NCI-H345 treated with DMSO at 0.1 percent for 48 hours (cell line): ENCODE data around the gene TTBK2.

ENCODE experiments used
- DNase-seq: peaks from one replicate; lab custom pipeline; 2025; ENCODE audit not compliant: unreplicated experiment; lab: John Stamatoyannopoulos, UW

Gene TTBK2

DNA sequence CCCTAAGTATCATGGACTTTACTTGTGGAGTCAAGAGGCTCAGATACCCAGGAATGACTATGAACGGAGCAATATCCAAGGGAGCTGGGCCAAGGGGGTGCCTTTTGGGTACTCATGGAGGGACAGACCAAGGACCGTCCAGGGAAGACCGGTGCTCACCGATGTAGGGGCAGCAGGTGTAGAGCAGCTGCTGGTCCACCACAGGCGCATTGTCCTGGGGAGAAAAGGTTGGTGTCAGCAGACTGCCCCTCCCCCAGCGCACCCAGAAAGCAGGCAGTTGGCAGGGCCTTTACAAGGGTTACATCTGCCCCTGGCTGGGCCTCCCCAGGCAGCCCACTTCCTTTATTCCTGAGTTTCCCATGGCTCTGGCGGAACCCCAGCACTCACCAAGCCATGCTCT is 191.2 kb downstream of the TTBK2 start:
- no peak for DNase-seq

DNA sequence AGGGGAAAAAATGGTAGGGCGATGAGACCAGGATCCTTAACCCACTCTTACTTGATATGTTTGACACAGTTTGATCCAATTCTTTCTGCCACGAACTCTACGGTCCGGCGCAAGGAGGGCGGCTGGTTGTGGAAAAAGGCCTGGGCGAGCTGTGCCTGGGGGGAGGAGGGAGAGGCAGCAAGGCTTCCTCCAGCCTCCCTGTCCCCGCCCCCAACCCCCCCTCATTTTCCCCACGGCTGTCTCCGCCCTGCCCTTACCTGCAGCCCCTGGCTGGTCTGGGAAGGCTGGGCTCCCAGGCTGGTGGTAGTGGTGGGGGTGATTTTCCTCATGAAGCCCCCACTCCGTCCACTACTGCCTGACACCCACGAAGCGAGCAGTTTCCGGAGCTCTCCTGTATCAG is 191.6 kb downstream of the TTBK2 start:
- no peak for DNase-seq

DNA sequence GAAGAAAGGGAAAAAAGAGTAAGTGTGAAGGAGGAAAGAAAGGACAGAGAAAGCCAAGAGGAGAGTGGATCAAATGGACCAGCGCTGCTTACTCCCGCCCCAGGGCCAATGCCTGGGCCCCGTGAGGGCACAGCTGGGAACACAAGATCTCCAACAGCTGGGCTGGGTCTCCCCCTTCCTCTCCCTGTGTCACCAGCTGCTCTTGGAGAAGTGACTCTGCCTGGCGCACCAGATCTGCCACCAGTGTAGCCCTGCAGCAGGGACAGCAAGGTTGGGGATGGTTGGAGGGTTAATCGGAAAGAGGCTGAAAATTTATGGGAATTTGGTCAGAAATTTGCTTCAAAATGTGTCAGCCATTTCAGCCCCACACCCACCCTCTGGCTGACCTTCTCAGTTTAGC is 192.0 kb downstream of the TTBK2 start:
- no peak for DNase-seq

DNA sequence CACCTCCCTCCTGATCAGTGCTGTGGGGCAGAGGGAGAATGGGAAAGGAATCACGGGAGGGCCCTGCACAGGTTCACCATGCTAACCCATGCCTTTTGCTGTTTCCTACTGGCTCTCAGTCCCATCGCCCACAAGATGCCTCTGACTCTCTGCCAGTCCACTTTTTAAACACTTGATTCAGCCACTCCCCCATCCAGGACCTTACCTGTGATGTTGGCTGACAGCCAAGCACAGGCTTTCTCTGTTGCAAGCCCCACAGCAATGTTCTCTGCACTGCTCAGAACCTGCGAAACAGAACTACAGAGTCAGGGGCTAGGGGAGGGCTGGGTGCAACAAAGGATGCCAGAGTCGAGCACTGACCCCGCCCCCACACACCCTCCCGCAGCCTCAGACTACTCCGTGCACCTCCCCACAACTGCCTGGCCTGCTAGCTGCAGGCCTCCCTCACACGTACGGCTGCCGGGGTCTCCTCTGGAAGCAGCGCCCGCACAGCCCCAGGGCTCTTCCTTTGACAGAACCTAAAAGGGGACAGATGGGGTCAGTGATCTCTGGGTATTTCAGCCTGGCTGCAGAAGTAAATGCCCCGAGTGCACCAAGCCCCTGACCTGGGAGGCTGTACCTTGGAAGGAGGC is 192.7 kb downstream of the TTBK2 start:
- DNase-seq: peak; percentile 37

DNA sequence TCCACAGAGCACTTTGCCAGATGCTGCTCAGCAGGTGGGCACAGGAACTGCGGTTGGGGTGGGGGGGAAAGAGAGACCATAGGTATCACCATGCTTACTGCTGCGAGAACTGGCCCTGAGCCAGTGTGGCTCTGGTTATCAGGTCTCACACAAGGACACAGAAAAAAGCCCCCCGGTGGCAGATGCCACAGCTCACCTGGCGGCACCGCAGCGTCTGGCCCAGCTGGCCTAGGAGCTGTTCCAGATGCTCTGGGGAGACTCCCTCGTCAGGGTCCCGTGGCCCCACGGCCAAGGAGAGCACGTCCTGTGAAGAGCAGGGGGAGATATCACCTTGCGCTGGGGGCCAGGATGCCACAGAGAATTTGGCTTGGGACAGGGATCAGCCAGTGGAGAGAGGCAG is 194.5 kb downstream of the TTBK2 start:
- DNase-seq: peak; percentile 49

DNA sequence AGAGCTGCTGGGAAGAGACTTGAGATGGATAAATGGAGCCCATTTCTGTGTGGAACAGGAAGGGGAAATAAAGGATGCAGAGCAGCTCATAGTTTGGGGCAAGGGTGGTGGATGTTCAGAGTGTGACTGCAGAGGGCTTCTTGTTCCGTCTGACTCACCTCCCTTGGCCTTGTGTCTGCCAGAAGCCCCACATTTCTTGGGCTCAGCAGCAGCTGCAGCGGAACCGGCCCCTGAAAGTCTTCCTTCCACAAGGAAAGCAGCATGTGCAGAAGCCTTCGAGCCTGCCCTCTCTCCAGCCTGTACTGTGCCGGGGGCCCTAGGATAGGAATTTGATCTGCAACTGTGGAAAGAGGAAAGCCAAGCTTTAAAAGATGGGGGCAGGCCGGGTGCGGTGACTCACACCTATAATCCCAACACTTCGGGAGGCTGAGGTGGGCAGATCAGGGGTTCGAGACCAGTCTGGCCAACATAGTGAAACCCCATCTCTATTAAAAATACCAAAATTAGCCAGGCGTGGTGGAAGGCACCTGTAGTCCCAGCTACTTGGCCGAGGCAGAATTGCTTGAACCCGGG is 195.2 kb downstream of the TTBK2 start:
- DNase-seq: no peak

DNA sequence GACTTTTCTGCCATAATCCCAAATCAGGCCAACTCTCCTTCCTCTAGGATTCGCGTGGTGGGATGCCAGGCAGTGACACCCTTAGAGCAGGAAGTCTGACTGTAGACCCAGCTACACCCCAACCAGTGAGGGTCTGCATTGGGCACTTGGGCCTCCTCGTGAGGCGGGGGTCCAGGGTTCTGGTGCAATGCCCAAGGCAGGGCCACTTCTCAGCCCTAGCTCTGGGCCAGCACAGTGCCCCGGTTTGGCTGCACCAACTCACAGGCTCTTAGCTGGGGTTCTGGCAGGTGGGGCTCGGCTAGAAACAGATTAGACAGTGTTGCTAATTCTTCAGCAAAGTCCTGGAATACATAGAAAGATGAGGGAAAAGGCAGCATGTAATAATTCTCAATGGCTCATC is 196.3 kb downstream of the TTBK2 start:
- DNase-seq: no peak

DNA sequence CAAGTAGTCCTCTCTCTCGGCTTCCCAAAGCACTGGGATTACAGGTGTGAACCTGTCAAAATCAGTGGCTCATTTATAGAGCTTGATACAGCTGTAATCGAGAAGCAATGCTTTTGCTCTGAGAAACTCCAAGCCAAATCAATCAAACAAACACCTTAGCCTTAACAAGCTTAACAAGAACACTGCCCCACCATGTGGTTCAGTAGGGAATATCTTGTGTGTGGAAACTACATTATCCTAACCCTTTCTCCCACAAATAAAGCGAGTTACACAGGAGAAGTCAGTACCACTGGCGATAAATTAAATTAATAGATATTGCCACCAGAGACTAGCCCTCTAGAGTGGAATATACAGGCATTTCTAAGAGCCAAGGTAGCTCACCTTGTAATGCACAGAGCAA is 197.5 kb downstream of the TTBK2 start:
- DNase-seq: no peak

DNA sequence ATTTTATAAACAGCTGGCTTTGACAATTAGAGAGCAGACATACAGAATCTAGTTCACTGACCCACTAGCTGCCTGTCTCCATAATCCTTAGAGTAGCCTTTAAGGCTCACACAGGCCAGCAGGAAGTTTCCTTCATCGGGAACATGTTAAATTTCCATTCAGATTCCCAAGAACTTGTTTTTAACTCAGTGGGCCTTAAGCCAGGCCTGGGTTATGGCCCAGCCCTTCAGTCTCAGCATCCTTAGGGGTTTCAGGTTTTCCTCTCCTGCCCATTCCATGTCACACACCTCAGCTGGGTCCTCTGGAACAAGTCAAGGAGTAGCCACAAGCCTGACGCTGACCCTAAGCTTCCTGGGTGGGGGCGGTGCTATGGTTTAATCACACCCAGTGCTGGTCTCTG is 198.7 kb downstream of the TTBK2 start:
- no peak for DNase-seq

DNA sequence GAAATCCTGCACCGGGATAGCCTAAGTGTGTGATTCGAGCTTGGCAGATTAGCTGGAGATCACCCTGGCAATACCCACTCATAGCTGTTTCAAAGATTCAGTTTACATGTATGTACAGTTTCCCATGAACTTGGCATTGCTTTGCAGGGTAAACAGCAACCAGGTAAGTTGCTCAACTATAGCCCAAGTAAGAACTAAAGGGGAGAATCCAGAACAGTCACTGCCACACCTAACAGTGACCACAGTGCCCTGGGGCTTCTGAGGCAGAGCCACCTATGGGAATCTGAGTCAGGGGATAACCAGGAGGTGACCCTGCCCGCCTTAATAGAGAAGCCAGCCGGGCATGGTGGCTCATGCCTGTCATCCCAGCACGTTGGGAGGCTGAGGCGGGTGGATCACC is 199.6 kb downstream of the TTBK2 start:
- DNase-seq: no peak

DNA sequence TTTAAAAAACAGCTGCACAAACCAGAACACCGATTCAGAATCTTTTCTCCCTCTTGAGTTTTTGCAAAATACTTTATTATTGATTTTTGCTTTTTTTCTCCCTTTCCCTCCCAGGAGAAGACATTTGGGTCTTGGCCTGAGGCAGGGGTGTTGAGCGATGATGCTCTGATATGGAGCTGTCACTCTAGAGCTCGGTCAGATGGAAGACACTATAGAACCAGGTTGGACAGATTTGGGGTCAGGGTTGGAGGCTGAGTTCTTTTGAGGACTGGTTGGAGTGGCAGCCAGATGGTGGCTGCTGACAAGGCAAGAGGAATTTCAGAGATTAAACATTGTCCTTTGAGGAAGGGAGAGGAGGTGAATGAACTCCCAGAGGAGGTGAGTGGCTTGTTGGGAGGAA is 200.5 kb downstream of the TTBK2 start:
- no peak for DNase-seq

DNA sequence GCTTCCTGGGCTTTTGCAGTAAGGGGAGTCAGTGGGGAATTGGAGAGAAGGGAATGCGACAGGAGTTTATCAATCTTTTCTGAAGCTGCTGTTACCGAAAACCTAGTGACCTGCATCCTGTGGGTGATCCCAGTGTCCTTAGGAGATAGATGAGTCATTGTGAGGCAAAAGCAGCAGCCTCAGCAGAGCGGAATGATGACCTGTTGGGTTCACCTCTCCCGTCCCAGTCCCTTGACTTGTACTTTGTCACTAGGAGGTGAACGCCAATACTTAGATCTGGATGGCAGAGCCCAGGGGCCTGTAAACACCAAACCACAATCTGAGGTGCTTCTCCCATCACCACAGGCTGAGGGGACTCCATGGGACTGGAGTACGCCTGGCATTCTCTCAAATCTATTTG is 201.5 kb downstream of the TTBK2 start:
- DNase-seq: no peak

DNA sequence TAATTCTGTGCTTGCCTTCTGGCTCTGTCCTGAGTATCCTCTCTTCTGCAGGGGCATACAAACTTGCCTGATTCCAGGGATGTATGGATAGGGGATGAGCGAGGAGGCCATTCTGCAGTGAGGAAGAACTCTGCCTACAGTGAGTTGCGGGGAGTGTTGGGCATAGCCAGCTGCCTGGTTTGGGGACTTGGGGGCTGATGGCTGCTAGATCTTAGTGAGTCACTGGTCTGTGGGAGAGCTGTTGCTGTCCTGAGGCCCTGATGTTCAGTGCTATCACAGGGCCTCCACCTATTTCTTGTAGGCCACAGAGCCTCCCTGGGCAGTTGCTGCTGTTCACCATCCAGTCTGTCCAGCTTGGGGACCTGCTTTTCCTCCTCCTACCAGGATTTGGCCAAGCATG is 204.0 kb downstream of the TTBK2 start:
- no peak for DNase-seq

DNA sequence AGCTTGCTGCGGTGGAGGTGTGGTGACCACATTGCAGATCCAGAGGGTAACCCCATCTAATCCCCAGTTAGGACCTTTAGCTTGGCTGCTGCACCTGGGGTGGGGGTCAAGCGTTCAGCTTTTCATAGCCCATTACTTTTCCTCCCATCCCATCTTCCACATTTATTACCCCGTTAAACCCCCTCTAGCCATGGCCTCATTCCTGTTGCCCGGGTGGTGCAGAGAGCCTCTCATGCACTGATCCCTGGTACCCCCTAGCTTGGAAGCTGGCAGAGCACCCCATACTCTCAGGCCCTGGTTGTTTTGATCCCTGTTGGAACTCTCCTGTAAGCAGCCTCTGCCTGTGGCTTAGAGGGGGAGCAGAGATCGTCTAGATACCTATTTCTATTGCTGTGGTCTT is 204.5 kb downstream of the TTBK2 start:
- no peak for DNase-seq

DNA sequence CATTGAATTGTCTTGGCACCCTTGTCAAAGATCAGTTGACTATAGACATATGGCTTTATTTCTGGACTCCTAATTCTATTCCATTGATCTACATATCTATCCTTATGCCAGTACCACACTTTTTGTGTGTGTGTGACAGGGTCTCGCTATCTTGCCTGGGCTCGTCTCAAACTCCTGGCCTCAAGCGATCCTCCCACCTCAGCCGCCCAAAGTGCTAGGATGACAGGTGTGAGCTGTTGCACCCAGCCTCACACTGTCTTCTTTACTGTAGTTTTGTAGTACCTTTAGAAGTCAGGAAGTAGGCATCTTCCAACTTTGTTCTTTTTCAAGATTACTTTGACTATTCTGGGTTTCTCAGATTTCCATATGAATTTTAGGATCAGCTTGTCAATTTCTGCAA is 208.0 kb downstream of the TTBK2 start:
- no peak for DNase-seq

DNA sequence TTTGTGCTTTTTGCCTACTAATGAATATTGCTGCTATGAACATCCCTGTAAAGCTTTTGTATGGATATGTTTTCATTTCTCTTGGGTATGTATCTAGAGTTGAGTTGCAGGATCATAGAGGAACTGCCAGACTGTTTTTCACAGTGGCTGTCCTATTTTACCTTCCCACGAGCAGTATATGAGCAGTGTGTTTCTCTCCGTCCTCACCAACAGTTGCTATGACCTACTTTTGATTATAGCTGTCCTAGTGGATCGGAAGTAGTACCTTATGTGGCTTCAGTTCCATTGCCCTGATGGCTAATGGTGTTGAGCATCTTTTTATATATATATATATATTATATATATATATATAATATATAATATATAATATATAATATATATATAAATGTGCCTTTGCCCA is 208.8 kb downstream of the TTBK2 start:
- DNase-seq: no peak

DNA sequence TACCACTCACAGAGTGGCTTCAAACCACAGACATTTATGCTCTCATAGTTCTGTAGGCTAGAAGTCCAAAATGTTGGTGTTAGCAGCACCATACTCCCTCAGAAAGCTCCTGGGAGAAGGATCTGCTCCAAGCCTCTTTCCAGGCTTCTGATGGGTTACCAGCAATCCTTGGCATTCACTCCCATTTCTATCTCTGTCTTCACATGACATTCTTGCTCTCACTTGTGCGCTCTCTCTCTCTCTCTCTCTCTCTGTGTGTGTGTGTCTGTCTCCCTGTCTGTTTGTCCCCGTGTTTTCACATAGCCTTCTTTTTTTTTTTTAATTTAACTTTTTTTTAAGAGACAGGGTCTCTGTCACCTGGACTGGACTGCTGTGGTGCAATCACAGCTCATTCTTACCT is 209.9 kb downstream of the TTBK2 start:
- DNase-seq: no peak

DNA sequence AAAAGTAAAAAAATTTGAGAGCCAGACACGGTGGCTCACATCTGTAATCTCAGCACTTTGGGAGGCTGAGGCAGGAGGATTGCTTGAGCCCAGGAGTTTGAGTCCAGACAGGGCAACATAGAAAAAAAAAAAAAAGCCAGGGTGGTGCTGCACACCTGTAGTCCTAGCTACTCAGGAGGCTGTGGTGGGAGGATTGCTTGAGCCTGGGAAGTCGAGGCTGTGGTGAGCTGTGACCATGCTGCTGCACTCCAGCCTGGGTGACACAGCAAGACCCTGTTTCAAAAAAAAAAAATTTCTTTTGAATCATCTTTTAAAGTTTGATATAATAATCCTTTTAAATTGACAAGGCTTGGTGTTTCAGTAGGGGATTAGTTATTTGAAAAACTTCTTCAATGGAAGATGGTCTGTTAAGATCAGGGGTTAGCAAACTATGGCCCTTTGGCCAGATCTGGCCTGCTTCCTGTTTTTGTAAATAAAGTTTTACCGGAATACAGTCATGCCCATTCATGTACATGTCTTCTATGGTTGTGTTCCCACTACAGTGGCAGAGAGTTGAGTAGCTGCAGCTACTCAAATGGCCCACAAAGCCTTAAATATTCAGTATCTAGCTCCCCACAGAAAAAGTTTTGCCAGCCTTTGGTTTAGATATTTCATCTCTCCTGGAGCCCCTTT is 212.6 kb downstream of the TTBK2 start:
- DNase-seq: no peak

DNA sequence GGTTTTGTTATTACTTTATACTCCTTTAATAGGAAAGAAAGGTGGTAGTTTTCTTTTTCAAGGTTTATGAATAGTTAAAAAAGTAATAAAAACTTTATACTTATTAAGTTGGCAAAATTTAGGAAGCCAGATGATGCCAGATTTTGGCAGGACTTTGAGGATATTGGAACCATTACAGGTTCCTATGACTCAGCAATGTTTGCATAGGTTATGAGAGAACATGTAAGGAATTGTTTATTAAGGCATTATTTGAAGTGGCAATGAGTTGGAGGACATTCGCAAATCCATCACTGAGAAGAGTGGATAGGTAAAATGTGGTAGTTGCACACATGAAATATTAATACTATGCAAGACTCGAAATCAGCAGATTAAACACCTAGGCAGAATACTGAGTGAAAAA is 213.5 kb downstream of the TTBK2 start:
- DNase-seq: no peak

DNA sequence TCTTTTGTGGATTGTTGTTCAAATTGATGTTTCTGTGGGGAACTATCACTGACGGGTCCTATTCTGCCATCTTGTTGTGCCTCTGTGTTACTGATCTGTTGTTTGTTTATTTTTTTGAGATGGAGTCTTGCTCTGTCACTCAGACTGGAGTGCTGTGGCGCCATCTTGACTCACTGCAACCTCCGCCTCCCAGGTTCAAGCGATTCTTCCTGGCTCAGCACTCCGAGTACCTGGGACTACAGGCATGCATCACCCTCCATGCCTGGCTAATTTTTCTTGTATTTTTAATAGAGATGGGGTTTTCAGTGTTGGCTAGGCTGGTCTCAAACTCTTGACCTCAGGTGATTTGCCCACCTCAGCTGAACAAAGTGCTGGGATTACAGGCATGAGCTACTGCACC is 215.2 kb downstream of the TTBK2 start:
- no peak for DNase-seq

DNA sequence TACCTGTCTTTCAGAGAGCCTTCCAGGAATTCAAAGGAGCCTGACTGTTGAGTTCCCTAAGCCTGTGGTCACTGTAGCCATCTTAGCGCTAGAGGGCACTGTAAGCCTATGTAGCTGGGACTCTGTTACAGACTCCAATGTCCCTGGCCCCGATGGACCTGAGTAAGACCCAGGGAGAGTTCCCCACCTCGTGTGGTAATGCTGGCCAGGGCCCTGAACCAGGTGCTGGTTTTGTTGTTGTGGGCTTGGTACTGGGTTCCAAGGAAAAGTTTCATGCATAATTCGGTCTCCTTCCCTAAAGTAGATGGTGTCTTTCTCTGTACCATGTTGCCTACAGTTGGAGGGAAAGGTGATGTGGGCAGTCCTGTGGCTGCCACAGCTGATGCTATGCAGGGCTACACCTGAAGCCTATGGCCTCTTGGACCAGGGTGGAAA is 216.1 kb downstream of the TTBK2 start:
- DNase-seq: peak; percentile 19

DNA sequence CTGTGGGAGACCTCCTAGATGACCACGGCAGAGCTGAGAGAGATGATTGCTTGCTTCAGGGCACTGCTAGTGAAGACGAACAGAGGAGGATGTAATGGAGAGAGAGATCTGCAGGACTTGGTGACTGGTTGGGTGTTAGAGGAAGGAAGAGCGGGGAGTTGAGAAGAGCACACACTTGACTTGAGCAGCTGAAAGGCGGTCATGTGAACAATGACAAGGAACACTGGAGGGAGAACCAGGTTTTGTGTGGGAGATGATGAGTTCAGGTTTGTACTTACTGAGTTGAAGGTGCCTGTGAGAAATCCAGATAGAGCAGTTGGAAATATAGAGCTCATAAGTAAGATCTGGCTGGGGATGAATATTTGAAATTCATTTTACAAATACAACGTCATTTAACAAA is 224.0 kb downstream of the TTBK2 start:
- DNase-seq: no peak

DNA sequence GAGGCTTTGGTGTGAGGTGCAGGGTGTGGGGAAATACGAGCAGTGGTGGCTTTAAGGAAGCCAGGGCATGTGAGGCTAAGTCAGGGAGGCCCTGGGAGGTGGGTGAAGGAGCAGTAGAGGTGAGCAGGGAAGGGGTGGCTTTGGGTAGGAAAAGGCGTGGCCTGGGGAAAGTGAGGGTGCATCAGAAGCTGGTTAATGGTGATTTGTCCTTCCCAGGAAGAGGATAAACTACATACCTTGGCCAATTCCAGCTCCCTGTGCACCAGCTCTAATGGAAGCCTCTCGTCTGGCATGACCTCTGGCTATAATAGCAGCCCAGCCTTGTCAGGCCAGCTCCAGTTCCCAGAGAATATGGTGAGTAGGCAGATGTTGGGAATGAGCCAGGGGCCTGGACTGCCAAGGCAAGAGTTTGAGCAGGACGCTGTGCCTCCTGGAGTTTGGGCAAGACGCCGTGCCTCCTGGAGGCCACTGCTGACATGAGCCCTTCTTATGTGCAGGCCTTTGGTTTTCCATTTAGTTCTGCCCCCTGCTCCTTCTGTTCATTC is 225.0 kb downstream of the TTBK2 start:
- no peak for DNase-seq
